IMR-90 (cell line): ENCODE data around the gene CCR3. TPM values are rescaled to one million over a fixed set of nuclear protein-coding genes. Genes with fewer than 3 reads are reported as not detected.

Experiments used
- ATAC-seq: fragments of 200-7000 bp; cut with Tn5 transposase; 2 replicates; pipeline ENCODE4 v1.9.1; 2020; ENCODE audit warnings: low read depth, mild to moderate bottlenecking, moderate library complexity
- BruUV-seq: library from RNA; stranded (reverse); fragments of 400-500 nt; replicated peaks from 2 replicates; lab custom pipeline; 2021; lab: Mats Ljungman, UMichigan
- CTCF ChIA-PET: fragments of 300-600 bp; formaldehyde crosslinking; extraction: SDS; loops from one replicate; lab custom pipeline; 2021; ENCODE audit warnings: antibody characterized with exemption; lab: Yijun Ruan, JAX
- POLR2A ChIA-PET: fragments of 300-600 bp; sonication (Branson Sonifier 250); formaldehyde crosslinking; loops from one replicate; lab custom pipeline; 2022; ENCODE audit warnings: antibody characterized with exemption; ENCODE audit not compliant: unreplicated experiment; lab: Charles Lee
- DNase-seq: peaks from one replicate; pipeline ENCODE4 v3.0.0; 2013
- H2AFZ ChIP-seq: replicated peaks from 2 replicates; pipeline ENCODE3; 2013; ENCODE audit warnings: low read length, mild to moderate bottlenecking; ENCODE audit not compliant: poor library complexity
- H2AK5ac ChIP-seq: 2 replicates; pipeline ENCODE4 v1.6.1; 2013; ENCODE audit warnings: low read depth, low read length, inconsistent platforms
- H2AK9ac ChIP-seq: replicated peaks from 2 replicates; pipeline ENCODE3; 2013; ENCODE audit warnings: mild to moderate bottlenecking, low read depth, low read length, moderate library complexity; ENCODE audit not compliant: poor library complexity
- H2BK120ac ChIP-seq: 2 replicates; pipeline ENCODE4 v1.6.1; 2013; ENCODE audit warnings: low read depth, low read length, inconsistent platforms
- H2BK15ac ChIP-seq: 3 replicates; pipeline ENCODE4 v1.6.1; 2013; ENCODE audit warnings: low read depth, low read length, inconsistent platforms
- H2BK20ac ChIP-seq: 2 replicates; pipeline ENCODE4 v1.6.1; 2013; ENCODE audit warnings: low read depth, mild to moderate bottlenecking, inconsistent platforms, low read length, moderate library complexity
- H2BK5ac ChIP-seq: 2 replicates; pipeline ENCODE4 v1.6.1; 2013; ENCODE audit warnings: mild to moderate bottlenecking, low read depth, low read length, inconsistent platforms; ENCODE audit not compliant: poor library complexity, severe bottlenecking
- H3K14ac ChIP-seq: replicated peaks from 2 replicates; pipeline ENCODE4 v1.6.1; 2013; ENCODE audit warnings: low read depth, low read length, inconsistent platforms
- H3K18ac ChIP-seq: 2 replicates; pipeline ENCODE4 v1.6.1; 2013; ENCODE audit warnings: low read depth, low read length, control low read depth
- H3K23ac ChIP-seq: 2 replicates; pipeline ENCODE4 v1.6.1; 2013; ENCODE audit warnings: low read depth, low read length, inconsistent platforms
- H3K27ac ChIP-seq: 2 replicates; pipeline ENCODE4 v1.5.1; 2013; ENCODE audit warnings: mild to moderate bottlenecking, control low read depth, low read length; ENCODE audit not compliant: insufficient read depth
- H3K27me3 ChIP-seq: 2 replicates; pipeline ENCODE4 v1.6.1; 2013; ENCODE audit warnings: low read length; ENCODE audit not compliant: control insufficient read depth, insufficient read depth
- H3K36me3 ChIP-seq: 2 replicates; pipeline ENCODE4 v1.6.1; 2013; ENCODE audit warnings: low read length, mixed read lengths; ENCODE audit not compliant: control insufficient read depth, insufficient read depth
- H3K4ac ChIP-seq: 2 replicates; pipeline ENCODE4 v1.6.1; 2013; ENCODE audit warnings: low read depth, low read length, inconsistent platforms
- H3K4me1 ChIP-seq: 2 replicates; pipeline ENCODE4 v1.6.1; 2013; ENCODE audit warnings: low read length, mixed read lengths; ENCODE audit not compliant: control insufficient read depth, insufficient read depth
- H3K4me2 ChIP-seq: 2 replicates; pipeline ENCODE4 v1.6.1; 2013; ENCODE audit warnings: low read depth, mild to moderate bottlenecking, control low read depth, low read length, moderate library complexity
- H3K4me3 ChIP-seq: 2 replicates; pipeline ENCODE4 v1.5.1; 2013; ENCODE audit warnings: low read depth, mild to moderate bottlenecking, control low read depth, low read length, moderate library complexity; ENCODE audit not compliant: insufficient read depth
- H3K56ac ChIP-seq: 2 replicates; pipeline ENCODE4 v1.6.1; 2013; ENCODE audit warnings: low read length, inconsistent platforms; ENCODE audit not compliant: insufficient read depth; ENCODE audit errors: extremely low read depth
- H3K79me1 ChIP-seq, 2 experiments: 2 replicates each; pipeline ENCODE4 v1.6.1; 2013; ENCODE audit warnings: low read length in 2 of 2, inconsistent platforms in 1 of 2, low read depth in 1 of 2
- H3K9ac ChIP-seq: 2 replicates; pipeline ENCODE4 v1.6.1; 2013; ENCODE audit warnings: low read depth, low read length, control low read depth
- H3K9me1 ChIP-seq: 2 replicates; pipeline ENCODE4 v1.6.1; 2013; ENCODE audit warnings: low read length, inconsistent platforms; ENCODE audit not compliant: insufficient read depth
- H3K9me3 ChIP-seq: 2 replicates; pipeline ENCODE4 v1.6.1; 2013; ENCODE audit warnings: low read length; ENCODE audit not compliant: control insufficient read depth, insufficient read depth
- H4K20me1 ChIP-seq: 2 replicates; pipeline ENCODE4 v1.6.1; 2013; ENCODE audit warnings: low read length, inconsistent platforms; ENCODE audit not compliant: insufficient read depth
- H4K5ac ChIP-seq: 2 replicates; pipeline ENCODE4 v1.6.1; 2013; ENCODE audit warnings: mild to moderate bottlenecking, low read depth, low read length, control low read depth
- H4K8ac ChIP-seq, 2 experiments: 2 replicates each; pipeline ENCODE4 v1.6.1; 2013; ENCODE audit warnings: low read depth in 2 of 2, low read length in 2 of 2, control low read depth in 1 of 2, inconsistent platforms in 1 of 2
- H4K91ac ChIP-seq: 2 replicates; pipeline ENCODE4 v1.6.1; 2013; ENCODE audit warnings: low read depth, low read length, inconsistent platforms; ENCODE audit not compliant: insufficient read depth
- CEBPB ChIP-seq: IDR thresholded peaks from 2 replicates; pipeline ENCODE4 v1.6.1; 2012; ENCODE audit warnings: low read depth, low read length, improper control_type of control experiment
- CHD1 ChIP-seq: IDR thresholded peaks from 2 replicates; pipeline ENCODE4 v1.6.1; 2012; ENCODE audit warnings: low read depth, low read length, improper control_type of control experiment
- CTCF ChIP-seq: conservative IDR thresholded peaks from 2 replicates; pipeline ENCODE4 v1.5.1; 2012; ENCODE audit warnings: mild to moderate bottlenecking, low read depth, low read length, improper control_type of control experiment
- ELK1 ChIP-seq: fragments of 150-350 bp; IDR thresholded peaks from 2 replicates; pipeline ENCODE4 v1.6.1; 2016; ENCODE audit warnings: low read depth, mild to moderate bottlenecking, low read length, moderate library complexity, borderline replicate concordance
- FOS ChIP-seq: fragments of 150-350 bp; IDR thresholded peaks from 2 replicates; pipeline ENCODE4 v1.6.1; 2016; ENCODE audit warnings: low read depth, low read length
- MAFK ChIP-seq: IDR thresholded peaks from 2 replicates; pipeline ENCODE4 v1.6.1; 2012; ENCODE audit warnings: low read depth, low read length, improper control_type of control experiment
- MXI1 ChIP-seq: IDR thresholded peaks from 2 replicates; pipeline ENCODE4 v1.6.1; 2012; ENCODE audit warnings: low read depth, mild to moderate bottlenecking, low read length, moderate library complexity, borderline replicate concordance
- POLR2A ChIP-seq: IDR thresholded peaks from 2 replicates; pipeline ENCODE4 v1.6.1; 2012; ENCODE audit warnings: mild to moderate bottlenecking, low read depth, low read length
- RAD21 ChIP-seq: IDR thresholded peaks from 2 replicates; pipeline ENCODE4 v1.6.1; 2012; ENCODE audit warnings: low read length, improper control_type of control experiment
- RCOR1 ChIP-seq: IDR thresholded peaks from 2 replicates; pipeline ENCODE4 v1.6.1; 2012; ENCODE audit warnings: mild to moderate bottlenecking, low read length, improper control_type of control experiment; ENCODE audit not compliant: insufficient replicate concordance
- RFX5 ChIP-seq: IDR thresholded peaks from 2 replicates; pipeline ENCODE4 v1.8.0; 2012; ENCODE audit warnings: low read depth, mild to moderate bottlenecking, low read length, moderate library complexity
- USF2 ChIP-seq: fragments of 150-350 bp; IDR thresholded peaks from 2 replicates; pipeline ENCODE4 v1.6.1; 2017; ENCODE audit warnings: mild to moderate bottlenecking, antibody characterized with exemption, low read length, low read depth
- WGBS, 2 experiments: methylation state at CpG; one replicate each; pipeline versions ENCODE4 v1.1.5 to v1.1.7; 2013; ENCODE audit warnings: missing lambda C conversion rate in 2 of 2; ENCODE audit not compliant: insufficient read length in 1 of 2; ENCODE audit errors: extremely low coverage in 2 of 2; 5-methylcytosine and 5-hydroxymethylcytosine counted together
- dilution Hi-C: fragments of 300-500 bp; cut with HindIII; formaldehyde crosslinking; loops from one replicate; pipeline ENCODE4 v1.14.3; 2018; ENCODE audit warnings: low sequenced_read_pairs; ENCODE audit not compliant: unreplicated experiment
- in situ Hi-C: fragments of 300-500 bp; cut with MboI; formaldehyde crosslinking; loops from 3 replicates; pipeline ENCODE4 v1.14.3; 2019; ENCODE audit warnings: low sequenced_read_pairs, inconsistent platforms, mixed read lengths
- intact Hi-C: fragments of 100-400 bp; cut with micrococcal nuclease; formaldehyde crosslinking; loops from 2 replicates; pipeline ENCODE4 v1.10.0; 2022
- polyA plus RNA-seq, 3 experiments: library from polyadenylated mRNA; depleted of rRNA; stranded (reverse); fragments of >200 nt; gene quantifications; 2 replicates each; pipeline ENCODE4 v1.2.3, GENCODE V29; 2012; ENCODE audit warnings: low replicate concordance in 1 of 3
- total RNA-seq: library from RNA; depleted of rRNA; stranded (reverse); fragments of >200 nt; gene quantifications from 2 replicates; pipeline ENCODE4 v1.2.3, GENCODE V29; 2012

Gene CCR3
- total and polyA plus RNA-seq, 2 of the 4 experiments (the other 2 are of a cell fraction) = not detected

GRCh38 chr3:46235425-46235824 lies 6.8 kb upstream of the CCR3 start:
- no peak overlapping the region for H3K4ac ChIP-seq
- no peak overlapping the region for H3K23ac ChIP-seq
- no peak overlapping the region for H4K91ac ChIP-seq
- H4K5ac ChIP-seq = no peak overlapping the region
- H3K27me3 ChIP-seq = peaks cover 31% of the 10 kb centered on the region
- H2AFZ ChIP-seq = no peak overlapping the region
- no peak overlapping the region for H3K56ac ChIP-seq
- H3K79me1 ChIP-seq = no peaks in the 10 kb centered on the region
- H3K9me3 ChIP-seq = no peaks in the 10 kb centered on the region; the same call in 1 of the 2 replicates
- ChIA-PET CTCF (no interaction called here), POLR2A (no interaction called here)
- no peak overlapping the region for H3K4me3 ChIP-seq
- DNase-seq = no peak
- dilution Hi-C loops = no loop called here
- H3K9me1 ChIP-seq = no peaks in the 10 kb centered on the region
- H4K20me1 ChIP-seq = no peaks in the 10 kb centered on the region
- no peak overlapping the region for H2AK9ac ChIP-seq
- TF ChIP-seq MAFK (no peak), ELK1 (no peak), POLR2A (no peak), MXI1 (no peak), RCOR1 (no peak), FOS (no peak), CEBPB (no peak), CHD1 (no peak), RFX5 (no peak), USF2 (no peak), RAD21 (no peak), CTCF (no peak)
- no peak overlapping the region for H3K9ac ChIP-seq
- ATAC-seq = no peak
- 86% methylated on average over 1 of the region's 2 CpGs; no CpG with 5 or more reads in 1 of the 2 experiments for WGBS, 2 experiments
- no peak overlapping the region for H3K27ac ChIP-seq
- no peak overlapping the region for H2BK5ac ChIP-seq
- no peaks in the 10 kb centered on the region for H3K4me1 ChIP-seq
- no peak overlapping the region for H4K8ac ChIP-seq
- no peak overlapping the region for H3K18ac ChIP-seq
- BruUV-seq = no TSS peak
- H2BK20ac ChIP-seq = no peak overlapping the region
- intact Hi-C loops = no loop called here
- no peak overlapping the region for H3K14ac ChIP-seq
- in situ Hi-C loops = no loop called here
- no peaks in the 10 kb centered on the region for H3K36me3 ChIP-seq
- H2BK120ac ChIP-seq = no peak overlapping the region
- H2AK5ac ChIP-seq = no peak overlapping the region
- no peak overlapping the region for H2BK15ac ChIP-seq
- no peak overlapping the region for H3K4me2 ChIP-seq
